Naive thymus-derived CD4-positive, alpha-beta T cell (primary cell): ENCODE measurements around the gene EIF4G3. TPM values are rescaled to one million over a fixed set of nuclear protein-coding genes. Genes with fewer than 3 reads are reported as not detected.
"Not testable (repeated sequence)": the region's sequence is repeated elsewhere in the genome, so short reads cannot be mapped to it uniquely, and the experiment has no call there.

Source experiments
- ATAC-seq: fragments of 150-1000 bp; cut with Tn5 transposase; 2 replicates; pipeline ENCODE4 v1.10.0; 2021; ENCODE audit warnings: mild to moderate bottlenecking, moderate library complexity
- CTCF ChIA-PET: fragments of 350-600 bp; sonication (Branson Sonifier 250); formaldehyde crosslinking; loops from one replicate; lab custom pipeline; 2021; ENCODE audit warnings: antibody characterized with exemption; lab: Charles Lee
- POLR2A ChIA-PET: fragments of 350-600 bp; sonication (Branson Sonifier 250); formaldehyde crosslinking; loops from one replicate; lab custom pipeline; 2021; ENCODE audit warnings: antibody characterized with exemption, inconsistent platforms; lab: Charles Lee
- DNase-seq, 9 donors: peaks; one replicate each; pipeline versions ENCODE4 v3.0.0 to v3.0.0-alpha.2; 2020 to 2022; ENCODE audit warnings: mixed read lengths in 1 of 9
- H3K27ac ChIP-seq: one replicate; pipeline ENCODE4 v1.7.0; 2013; ENCODE audit warnings: mild to moderate bottlenecking, low read depth, low read length, moderate library complexity
- H3K27me3 ChIP-seq, 2 donors: one replicate each; pipeline ENCODE4 v1.7.0; 2013; ENCODE audit warnings: low read length in 2 of 2, mild to moderate bottlenecking in 2 of 2, moderate library complexity in 2 of 2; ENCODE audit not compliant: control insufficient read depth in 2 of 2, insufficient read depth in 2 of 2
- H3K36me3 ChIP-seq, 3 experiments: 1 replicate in 2 of 3; 2 replicates in 1 of 3; pipeline ENCODE4 v1.7.0; 2013; ENCODE audit warnings: low read length in 3 of 3, mild to moderate bottlenecking in 3 of 3, moderate library complexity in 1 of 3; ENCODE audit not compliant: insufficient read depth in 3 of 3, control insufficient read depth in 2 of 3
- H3K4me1 ChIP-seq, 2 donors: one replicate each; pipeline ENCODE4 v1.7.0; 2013; ENCODE audit warnings: low read length in 2 of 2, mild to moderate bottlenecking in 2 of 2, moderate library complexity in 1 of 2; ENCODE audit not compliant: control insufficient read depth in 2 of 2, insufficient read depth in 2 of 2
- H3K4me3 ChIP-seq: 2 replicates; pipeline ENCODE4 v1.7.0; 2013; ENCODE audit warnings: mild to moderate bottlenecking, low read length
- H3K9me3 ChIP-seq, 3 experiments: 1 replicate in 2 of 3; 2 replicates in 1 of 3; pipeline ENCODE4 v1.7.0; 2013; ENCODE audit warnings: low read length in 3 of 3; ENCODE audit not compliant: control insufficient read depth in 2 of 3
- H3K27ac Mint-ChIP-seq, 9 donors: one replicate each; pipeline ENCODE4 v1.8.0; 2020 to 2022; ENCODE audit warnings: mixed read lengths in 9 of 9, mild to moderate bottlenecking in 8 of 9, moderate library complexity in 5 of 9, inconsistent platforms in 2 of 9
- H3K27me3 Mint-ChIP-seq, 5 donors: one replicate each; pipeline ENCODE4 v1.8.0; 2021 to 2022; ENCODE audit warnings: mixed read lengths in 5 of 5, mild to moderate bottlenecking in 1 of 5
- H3K36me3 Mint-ChIP-seq, 5 donors: one replicate each; pipeline ENCODE4 v1.8.0; 2020 to 2022; ENCODE audit warnings: mixed read lengths in 5 of 5, mild to moderate bottlenecking in 3 of 5, inconsistent platforms in 1 of 5
- H3K4me1 Mint-ChIP-seq, 7 donors: one replicate each; pipeline ENCODE4 v1.8.0; 2020 to 2022; ENCODE audit warnings: mixed read lengths in 7 of 7, mild to moderate bottlenecking in 3 of 7, inconsistent platforms in 1 of 7
- H3K4me3 Mint-ChIP-seq, 10 donors: one replicate each; pipeline ENCODE4 v1.8.0; 2020 to 2022; ENCODE audit warnings: mild to moderate bottlenecking in 10 of 10, mixed read lengths in 10 of 10, moderate library complexity in 6 of 10, inconsistent platforms in 2 of 10
- H3K9me3 Mint-ChIP-seq, 11 donors: one replicate each; pipeline ENCODE4 v1.8.0; 2020 to 2022; ENCODE audit warnings: mixed read lengths in 11 of 11, mild to moderate bottlenecking in 4 of 11, inconsistent platforms in 1 of 11, moderate library complexity in 1 of 11
- intact Hi-C, 2 donors: fragments of 100-400 bp; cut with micrococcal nuclease; formaldehyde crosslinking; loops; one replicate each; pipeline ENCODE4 v1.15.1; 2023
- polyA plus RNA-seq, 2 donors: library from polyadenylated mRNA; unstranded; fragments of 300-500 nt; fragmentation: Illumina TruSeq; gene quantifications; one replicate each; pipeline ENCODE4 v1.2.3, GENCODE V29; 2021
- total RNA-seq, 6 experiments: library from RNA in 5 of 6; stranded (reverse) in 5 of 6; gene quantifications; 1 replicate in 5 of 6; 2 replicates in 1 of 6; pipeline ENCODE4 v1.2.3 and lab custom pipeline; 2021 to 2026

EIF4G3 gene
- total and polyA plus RNA-seq, 7 experiments from 2014 or later: 3.3 to 46.3 (median 16.4) TPM

DNA sequence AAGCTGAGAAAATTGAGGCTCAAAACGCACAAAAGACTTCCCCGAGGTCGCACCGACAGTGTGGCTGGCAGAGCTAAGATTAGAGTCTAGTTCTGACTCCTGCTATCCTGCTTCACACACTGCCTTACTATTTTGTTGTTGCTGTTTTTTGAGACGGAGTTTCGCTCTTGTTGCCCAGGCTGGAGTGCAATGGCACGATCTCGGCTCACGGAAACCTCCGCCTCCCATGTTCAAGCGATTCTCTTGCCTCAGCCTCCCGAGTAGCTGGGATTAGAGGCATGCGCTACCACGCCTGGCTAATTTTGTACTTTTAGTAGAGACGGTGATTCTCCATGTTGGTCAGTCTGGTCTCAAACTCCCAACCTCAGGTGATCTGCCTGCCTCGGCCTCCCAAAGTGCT lies 1.6 kb upstream of the EIF4G3 start:
- DNase-seq, H3K27ac ChIP-seq, CTCF ChIA-PET, H3K9me3 ChIP-seq, H3K9me3 Mint-ChIP-seq, H3K27me3 Mint-ChIP-seq, H3K36me3 ChIP-seq, H3K27me3 ChIP-seq, H3K36me3 Mint-ChIP-seq, ATAC-seq, H3K4me3 ChIP-seq, H3K4me1 ChIP-seq: not testable (repeated sequence)
- Mint-ChIP-seq H3K4me1 (peaks cover 14 to 24% (median 19%) of the 10 kb centered on the region in 7 donors), H3K27ac (peak overlapping the region in 1 of 9 donors; percentile 19), H3K4me3 (peak overlapping the region in 5 of 10 donors; percentile 35 to 91 (median 36))
- POLR2A ChIA-PET: interaction anchor here (0.8 to 1.0 kb wide), 2 partner anchors 544 to 932 kb away, joined by 4 to 6 read pairs; no protein-coding TSS in a partner anchor
- intact Hi-C loops: loop anchor here (5.0 to 10.0 kb wide), 8 partner anchors 114 to 993 kb away; partner anchors contain the start of genes ECE1 (in 1 of the 2), HP1BP3 (in 1 of the 2), KIF17 (in 1 of the 2) and NBPF3 (in 1 of the 2)

DNA sequence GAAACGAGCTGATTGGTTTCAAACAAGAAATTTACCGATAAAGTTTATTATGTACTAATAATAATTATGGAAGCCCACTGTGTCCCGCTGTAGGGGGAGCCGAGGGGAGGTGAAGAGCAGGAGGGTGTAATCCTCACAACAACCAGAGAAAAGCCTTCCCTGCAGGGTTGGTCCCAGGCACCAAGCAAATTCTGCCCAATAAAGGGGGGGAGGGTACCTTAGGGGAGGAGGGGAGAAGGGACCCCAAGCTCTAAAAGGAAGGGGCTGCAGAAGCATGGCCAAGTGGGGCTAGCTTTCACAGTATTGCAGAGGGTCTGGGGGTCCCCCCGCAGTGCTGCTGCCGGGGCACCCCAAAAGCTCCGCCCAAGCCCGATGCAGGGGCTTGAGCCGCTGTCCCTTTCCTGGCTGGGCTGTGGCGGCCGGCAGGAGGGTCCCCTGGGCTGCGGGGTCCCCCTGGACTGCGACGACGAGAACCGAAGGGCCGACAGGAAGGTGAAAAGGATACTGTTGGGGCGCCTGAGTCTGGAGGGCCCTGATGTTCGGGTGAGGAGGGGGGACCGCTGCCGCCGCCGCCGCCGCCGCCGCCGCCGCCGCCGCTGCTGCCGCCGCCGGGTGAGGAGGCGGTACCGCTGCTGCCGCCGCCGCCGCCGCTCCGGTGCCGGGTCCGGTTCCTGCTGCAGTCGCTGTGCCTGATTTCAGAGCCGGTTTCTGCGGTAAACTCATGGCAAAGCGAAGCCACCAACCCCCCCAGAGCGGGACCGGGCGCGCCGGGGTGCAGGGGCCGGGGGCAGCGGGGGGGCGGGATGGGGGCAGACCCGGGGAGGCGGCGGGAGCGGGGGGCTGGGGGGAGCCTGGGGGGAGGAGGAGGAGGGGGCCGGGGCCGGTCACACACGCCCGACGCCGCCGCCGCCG lies 771 bp downstream of the EIF4G3 start:
- H3K9me3 Mint-ChIP-seq: no peaks in the 10 kb centered on the region
- ChIA-PET POLR2A (interaction anchor here (0.5 kb wide), 1 partner anchor 10 kb away, joined by 5 read pairs; no protein-coding TSS in a partner anchor), CTCF (interaction anchor here (1.6 kb wide), 1 partner anchor 479 kb away, joined by 3 read pairs; no protein-coding TSS in a partner anchor)
- peaks cover 0 to 6% (median 0%) of the 10 kb centered on the region in 5 donors for H3K27me3 Mint-ChIP-seq
- Histone ChIP-seq H3K4me3 (peak overlapping the region; percentile 63), H3K4me1 (peaks cover 8 to 9% of the 10 kb centered on the region in 2 donors), H3K9me3 (no peaks in the 10 kb centered on the region), H3K27ac (peak overlapping the region; percentile 71), H3K36me3 (no peaks in the 10 kb centered on the region), H3K27me3 (no peaks in the 10 kb centered on the region)
- H3K4me3 Mint-ChIP-seq: peak overlapping the region; percentile 74 to 97 (median 82)
- peak; percentile 4 for ATAC-seq
- H3K4me1 Mint-ChIP-seq: peaks cover 11 to 33% (median 23%) of the 10 kb centered on the region in 7 donors
- peaks cover 0 to 11% (median 0%) of the 10 kb centered on the region in 5 donors for H3K36me3 Mint-ChIP-seq
- H3K27ac Mint-ChIP-seq: peak overlapping the region; percentile 67 to 91 (median 89)
- peak; percentile 30 to 59 (median 51) for DNase-seq
- intact Hi-C loops: loop anchor here (1.0 to 10.0 kb wide), 13 partner anchors 19 to 991 kb away; partner anchors contain the start of genes DDOST (in 2 of the 2), HP1BP3 (in 2 of the 2), ECE1 (in 1 of the 2) and KIF17 (in 1 of the 2)

DNA sequence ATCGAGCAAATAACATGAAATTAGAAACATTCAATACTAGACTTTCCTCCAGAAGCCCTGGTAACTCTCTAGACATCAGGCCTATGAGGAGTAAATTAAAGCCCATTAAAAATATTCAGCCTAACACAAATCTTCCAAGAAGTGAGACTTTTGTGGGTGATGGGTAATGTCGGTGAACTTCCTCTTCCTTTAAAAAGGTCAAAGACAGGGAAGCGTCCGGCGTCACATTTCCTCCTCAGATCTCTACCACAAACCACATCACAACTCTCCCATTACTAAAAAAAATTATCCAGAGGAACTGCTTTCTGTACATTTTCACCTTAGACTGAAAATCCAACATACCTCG lies 1.4 kb downstream of the EIF4G3 start:
- Mint-ChIP-seq H3K36me3 (peaks cover 0 to 14% (median 0%) of the 10 kb centered on the region in 5 donors), H3K9me3 (no peaks in the 10 kb centered on the region), H3K27ac (peak overlapping the region; percentile 67 to 91 (median 89)), H3K27me3 (peaks cover 0 to 1% (median 0%) of the 10 kb centered on the region in 5 donors), H3K4me3 (peak overlapping the region; percentile 74 to 91 (median 82)), H3K4me1 (peaks cover 11 to 33% (median 23%) of the 10 kb centered on the region in 7 donors)
- CTCF ChIA-PET: interaction anchor here (1.6 kb wide), 1 partner anchor 478 kb away, joined by 3 read pairs; no protein-coding TSS in a partner anchor
- ATAC-seq (peak; percentile 9), DNase-seq (peak in 7 of 9 donors; percentile 35 to 54 (median 48))
- no peaks in the 10 kb centered on the region for H3K36me3 ChIP-seq
- POLR2A ChIA-PET: interaction anchor here (0.6 kb wide), 1 partner anchor 1691 kb away, joined by 3 read pairs; no protein-coding TSS in a partner anchor
- intact Hi-C loops: loop anchor here (2.0 to 10.0 kb wide), 9 partner anchors 20 to 990 kb away; partner anchors contain the start of genes ECE1 (in 1 of the 2), HP1BP3 (in 1 of the 2), KIF17 (in 1 of the 2) and NBPF3 (in 1 of the 2)
- no peak overlapping the region for H3K4me3 ChIP-seq
- H3K4me1 ChIP-seq: peaks cover 8 to 9% of the 10 kb centered on the region in 2 donors
- H3K27me3 ChIP-seq: no peaks in the 10 kb centered on the region
- peak overlapping the region; percentile 71 for H3K27ac ChIP-seq
- H3K9me3 ChIP-seq: no peaks in the 10 kb centered on the region

DNA sequence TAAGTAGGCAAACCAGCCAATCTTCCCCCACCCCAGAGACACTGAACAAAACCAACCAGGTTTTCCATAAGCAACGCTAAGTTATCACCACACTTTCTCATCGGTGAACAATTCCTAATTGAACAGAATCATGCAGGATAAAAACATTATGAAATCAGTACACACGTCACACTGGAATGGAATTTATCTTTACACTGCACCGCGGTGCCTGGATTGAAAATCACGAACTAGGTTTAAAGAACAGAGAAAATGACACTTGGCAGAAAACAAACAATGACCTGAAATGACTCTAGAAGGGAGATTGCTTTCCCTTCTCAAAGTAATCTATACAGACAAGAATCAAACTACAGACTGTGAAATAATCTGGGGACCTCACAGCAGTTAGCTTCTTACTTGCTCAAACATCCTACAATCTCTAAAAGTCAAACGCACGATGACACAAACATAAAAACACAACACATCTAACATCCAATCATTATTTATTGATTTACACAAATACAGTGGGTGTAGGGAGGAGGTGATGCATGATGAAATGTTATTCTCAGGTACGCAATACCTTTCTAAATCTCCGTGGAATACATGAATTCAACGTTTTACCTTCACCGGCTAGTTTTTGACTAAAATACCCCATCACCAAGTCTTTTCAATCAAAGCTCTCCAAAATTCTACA lies 1.9 kb downstream of the EIF4G3 start:
- H3K27ac Mint-ChIP-seq: peak overlapping the region; percentile 67 to 91 (median 89)

DNA sequence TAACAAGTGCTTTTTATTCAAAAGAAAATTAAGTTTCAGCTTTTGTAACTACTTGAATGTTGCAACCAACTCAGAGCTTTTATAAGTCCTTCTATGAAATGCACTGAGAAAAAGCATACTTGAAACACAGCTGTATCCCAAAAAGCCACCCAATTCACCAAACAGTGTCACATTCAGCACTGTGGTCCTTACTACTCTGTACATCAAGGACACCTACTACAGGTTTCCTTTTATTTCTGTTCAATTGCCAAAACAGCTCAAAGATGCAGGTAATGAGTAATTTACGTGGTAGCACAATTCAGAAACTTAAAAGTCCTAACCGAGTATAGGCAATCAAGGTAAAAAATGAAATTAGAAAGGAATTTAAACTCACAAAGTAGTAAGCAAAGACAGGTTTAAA lies 2.5 kb downstream of the EIF4G3 start:
- Histone ChIP-seq H3K4me1 (peaks cover 8 to 9% of the 10 kb centered on the region in 2 donors), H3K36me3 (no peaks in the 10 kb centered on the region), H3K4me3 (no peak overlapping the region), H3K27ac (no peak overlapping the region), H3K9me3 (no peaks in the 10 kb centered on the region), H3K27me3 (no peaks in the 10 kb centered on the region)
- DNase-seq: no peak
- peak overlapping the region in 7 of 10 donors; percentile 11 to 91 (median 79) for H3K4me3 Mint-ChIP-seq
- peak overlapping the region in 6 of 9 donors; percentile 54 to 90 (median 88) for H3K27ac Mint-ChIP-seq
- H3K36me3 Mint-ChIP-seq: peaks cover 0 to 18% (median 3%) of the 10 kb centered on the region in 5 donors
- no peak for ATAC-seq
- peaks cover 11 to 33% (median 23%) of the 10 kb centered on the region in 7 donors for H3K4me1 Mint-ChIP-seq
- H3K27me3 Mint-ChIP-seq: no peaks in the 10 kb centered on the region
- no peaks in the 10 kb centered on the region for H3K9me3 Mint-ChIP-seq
- CTCF ChIA-PET: interaction anchor here (1.6 kb wide), 1 partner anchor 477 kb away, joined by 3 read pairs; no protein-coding TSS in a partner anchor
- intact Hi-C loops: loop anchor here (2.0 to 10.0 kb wide), 3 partner anchors 21 to 989 kb away; partner anchors contain the start of genes PLA2G2C (in 1 of the 2) and UBXN10 (in 1 of the 2)
- POLR2A ChIA-PET: interaction anchor here (0.7 kb wide), 1 partner anchor 384 kb away, joined by 3 read pairs; no protein-coding TSS in a partner anchor

More for the DNA sequence above, 1.9 kb downstream of the EIF4G3 start:
- H3K9me3 Mint-ChIP-seq: no peaks in the 10 kb centered on the region
- ATAC-seq: no peak
- Histone ChIP-seq H3K27ac (peak overlapping the region; percentile 71), H3K4me1 (peaks cover 8 to 9% of the 10 kb centered on the region in 2 donors), H3K27me3 (no peaks in the 10 kb centered on the region), H3K4me3 (no peak overlapping the region), H3K36me3 (no peaks in the 10 kb centered on the region), H3K9me3 (no peaks in the 10 kb centered on the region)
- H3K4me3 Mint-ChIP-seq: peak overlapping the region; percentile 13 to 91 (median 81)
- intact Hi-C loops: loop anchor here (2.0 to 10.0 kb wide), 9 partner anchors 20 to 990 kb away; partner anchors contain the start of genes ECE1 (in 1 of the 2), HP1BP3 (in 1 of the 2), KIF17 (in 1 of the 2) and NBPF3 (in 1 of the 2)
- ChIA-PET POLR2A (interaction anchor here (0.6 to 0.7 kb wide), 2 partner anchors 385 to 1691 kb away, joined by 3 read pairs; no protein-coding TSS in a partner anchor), CTCF (interaction anchor here (1.6 kb wide), 1 partner anchor 478 kb away, joined by 3 read pairs; no protein-coding TSS in a partner anchor)
- H3K36me3 Mint-ChIP-seq: peaks cover 0 to 17% (median 0%) of the 10 kb centered on the region in 5 donors
- no peaks in the 10 kb centered on the region for H3K27me3 Mint-ChIP-seq
- no peak for DNase-seq
- H3K4me1 Mint-ChIP-seq: peaks cover 11 to 33% (median 23%) of the 10 kb centered on the region in 7 donors
